GM21381 (cell line): ENCODE measurements around the gene GPC3.

Experiments
- ATAC-seq: cut with Tn5 transposase; IDR thresholded peaks from one replicate; pipeline ENCODE4 v1.9.1; 2021; ENCODE audit warnings: mild to moderate bottlenecking, moderate library complexity; ENCODE audit not compliant: unreplicated experiment

GPC3 gene

DNA sequence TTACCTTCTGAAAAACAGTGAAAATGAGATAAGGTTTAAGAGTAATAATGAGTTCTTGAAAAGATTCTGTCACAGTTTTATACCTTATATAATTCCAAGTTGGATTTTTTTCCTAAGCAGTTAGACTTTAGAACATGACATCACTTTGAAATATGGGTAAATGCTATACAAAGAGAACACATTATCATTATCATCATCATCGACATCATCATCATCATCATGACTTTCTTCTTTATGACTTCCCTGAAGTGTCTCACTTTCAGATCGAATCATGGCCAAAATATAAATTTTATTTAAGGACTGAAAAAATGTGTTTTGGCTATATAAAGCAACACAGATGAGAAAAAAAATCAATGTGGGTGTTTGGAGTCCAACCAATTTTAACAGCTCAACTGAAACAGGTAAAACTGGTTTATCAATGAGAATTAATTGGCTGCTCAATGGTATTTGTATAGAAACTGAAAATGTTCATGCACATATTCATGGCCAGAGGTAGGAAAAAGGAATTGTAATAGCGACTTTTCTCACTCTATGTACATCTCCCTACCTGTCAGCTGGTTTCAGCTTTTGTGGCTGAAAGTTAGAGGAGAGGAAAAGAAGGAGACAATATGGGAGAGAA lies 327.0 kb downstream of the GPC3 start:
- ATAC-seq: no peak

DNA sequence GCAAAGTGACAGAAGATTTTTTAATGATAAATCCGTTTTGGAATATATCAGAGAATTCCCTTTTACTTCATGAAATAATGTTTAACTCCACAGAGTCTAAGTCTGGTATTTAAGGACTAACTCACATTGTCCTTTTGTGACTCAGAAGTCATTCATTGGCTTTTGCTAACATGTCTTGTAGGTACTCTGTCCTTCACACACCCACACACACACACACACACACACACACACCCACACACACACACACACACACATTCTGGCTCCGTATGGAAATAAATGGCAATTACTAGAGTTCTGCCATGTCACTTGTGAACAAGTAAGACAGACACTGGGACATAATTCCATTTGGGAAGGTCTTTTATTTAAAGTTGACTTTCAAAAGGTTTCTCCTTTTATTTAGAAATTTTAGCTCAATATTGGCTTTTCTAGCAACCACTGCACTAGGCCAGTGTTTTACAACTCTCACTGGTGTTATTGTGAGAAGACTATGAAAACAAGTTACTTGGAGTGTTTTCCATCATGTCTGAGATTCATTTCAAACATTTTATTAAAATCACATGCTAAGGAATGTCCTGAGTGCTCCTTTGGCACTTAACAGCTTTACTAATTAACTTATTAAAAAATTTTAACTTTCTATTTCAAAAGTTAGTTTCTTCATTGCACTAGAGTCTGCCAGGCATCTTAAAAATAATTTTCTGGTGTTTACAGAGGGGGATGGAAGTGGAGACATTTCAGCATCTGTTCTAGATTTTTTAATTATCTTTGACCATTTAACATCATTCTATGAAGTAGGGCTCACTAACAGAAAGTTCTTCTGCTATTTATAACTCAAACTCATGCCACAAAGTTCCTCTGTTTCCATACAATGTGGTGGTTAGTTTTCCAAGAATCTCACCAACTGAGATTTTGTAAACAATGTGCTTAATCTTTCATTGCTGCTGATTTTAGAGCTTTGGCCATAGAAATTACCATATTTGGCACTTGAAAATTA lies 329.8 kb downstream of the GPC3 start:
- no peak for ATAC-seq

DNA sequence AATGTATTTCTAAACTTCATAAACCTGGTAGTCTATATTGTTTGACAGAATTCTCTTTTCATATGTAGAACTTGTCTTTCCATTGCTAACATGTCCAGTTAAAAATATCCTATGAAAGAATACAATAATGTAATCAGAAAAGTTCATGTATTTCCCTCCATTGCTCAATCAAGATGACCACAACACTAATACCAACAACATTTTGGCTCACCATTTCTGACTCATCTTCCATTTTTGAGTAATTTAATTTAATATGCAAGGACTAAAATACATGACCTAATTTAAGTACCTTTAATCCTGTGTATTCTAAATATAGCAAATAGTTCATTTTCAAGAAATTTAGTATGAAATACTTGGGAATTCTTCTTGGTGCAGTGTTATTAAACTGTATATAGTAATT lies 330.6 kb downstream of the GPC3 start:
- ATAC-seq: no peak

DNA sequence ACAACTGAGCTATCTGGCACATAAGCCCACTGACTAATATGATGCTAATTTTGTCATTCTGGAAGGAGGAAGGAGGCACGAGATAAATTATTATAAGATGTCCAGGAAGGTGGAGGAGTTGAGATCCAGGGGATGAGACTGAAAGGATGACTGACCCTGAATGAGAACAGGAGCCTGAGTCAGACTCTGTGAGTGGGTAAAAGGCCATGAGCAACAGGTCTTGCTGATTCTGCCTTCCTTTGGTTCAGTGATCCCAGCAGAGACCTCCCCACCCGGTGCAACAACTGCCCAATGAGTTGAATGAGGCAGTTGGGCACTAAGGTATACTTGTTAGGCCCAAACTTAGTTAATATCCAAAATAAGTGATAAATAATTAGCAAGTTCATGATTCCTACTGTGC lies 332.0 kb downstream of the GPC3 start:
- ATAC-seq: no peak

GRCh38 chrX:133652185-133652584 lies 333.2 kb downstream of the GPC3 start:
- ATAC-seq: no peak

- ATAC-seq: no peak
Observed at GRCh38 chrX:133650239-133650638, 335.2 kb downstream of the GPC3 start.

DNA sequence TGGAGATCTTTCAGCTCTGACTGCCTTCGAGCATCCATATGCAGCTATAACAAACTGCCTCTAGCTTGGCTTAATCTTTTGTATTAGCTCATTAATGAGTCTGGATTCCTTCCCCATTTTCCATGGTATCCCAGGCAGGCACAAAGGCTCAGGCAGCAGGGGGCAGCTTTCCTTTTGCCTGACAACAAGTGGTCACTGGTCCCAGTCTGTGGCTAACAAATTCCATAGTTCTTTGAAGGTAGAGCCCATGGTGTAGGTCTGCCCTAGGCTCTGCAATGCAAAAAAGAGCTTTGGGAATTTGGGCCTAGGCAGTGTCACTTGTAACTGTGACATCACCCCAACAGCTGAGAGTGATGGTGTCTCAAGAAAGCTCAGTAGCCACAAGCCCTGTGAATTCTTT lies 335.7 kb downstream of the GPC3 start:
- no peak for ATAC-seq

GRCh38 chrX:133648594-133648993 lies 336.8 kb downstream of the GPC3 start:
- ATAC-seq: no peak

- ATAC-seq: no peak
Observed at GRCh38 chrX:133646719-133647116, 338.7 kb downstream of the GPC3 start.

DNA sequence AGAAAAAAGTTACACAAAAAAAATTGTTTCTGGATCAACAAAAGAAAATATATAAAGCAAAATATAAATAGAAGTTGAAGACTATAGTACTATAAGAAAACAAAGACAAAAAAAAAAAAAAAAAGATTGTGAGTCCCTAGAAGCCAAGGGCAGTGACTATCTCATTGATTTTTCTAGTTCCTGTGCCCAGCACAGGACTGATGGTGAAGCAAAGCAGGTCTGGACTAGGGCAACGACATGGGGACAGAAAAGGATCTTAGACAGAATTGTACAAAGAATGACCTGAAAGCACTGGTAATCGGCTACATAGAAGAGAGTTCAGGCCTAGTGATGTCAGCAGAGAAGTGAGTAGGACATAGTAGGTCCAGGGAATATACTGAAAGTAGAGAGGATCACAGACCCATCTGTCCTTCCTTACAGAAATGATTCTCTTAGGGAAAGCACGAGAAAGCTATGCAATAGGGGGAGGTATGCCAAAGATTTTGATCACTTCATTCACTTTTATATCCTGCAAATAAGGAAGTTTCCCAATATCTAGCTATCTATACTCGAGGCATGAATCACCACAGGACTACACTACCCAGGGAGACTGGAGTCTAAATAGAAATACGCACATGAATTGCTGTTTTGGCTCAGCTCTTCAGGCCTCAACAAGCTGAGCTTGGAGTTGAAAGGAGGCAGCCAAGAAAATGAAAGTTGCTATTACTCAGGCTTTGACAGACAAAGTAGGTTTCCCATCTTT lies 339.2 kb downstream of the GPC3 start:
- ATAC-seq: no peak

GRCh38 chrX:133645256-133645655 lies 340.1 kb downstream of the GPC3 start:
- ATAC-seq: no peak

DNA sequence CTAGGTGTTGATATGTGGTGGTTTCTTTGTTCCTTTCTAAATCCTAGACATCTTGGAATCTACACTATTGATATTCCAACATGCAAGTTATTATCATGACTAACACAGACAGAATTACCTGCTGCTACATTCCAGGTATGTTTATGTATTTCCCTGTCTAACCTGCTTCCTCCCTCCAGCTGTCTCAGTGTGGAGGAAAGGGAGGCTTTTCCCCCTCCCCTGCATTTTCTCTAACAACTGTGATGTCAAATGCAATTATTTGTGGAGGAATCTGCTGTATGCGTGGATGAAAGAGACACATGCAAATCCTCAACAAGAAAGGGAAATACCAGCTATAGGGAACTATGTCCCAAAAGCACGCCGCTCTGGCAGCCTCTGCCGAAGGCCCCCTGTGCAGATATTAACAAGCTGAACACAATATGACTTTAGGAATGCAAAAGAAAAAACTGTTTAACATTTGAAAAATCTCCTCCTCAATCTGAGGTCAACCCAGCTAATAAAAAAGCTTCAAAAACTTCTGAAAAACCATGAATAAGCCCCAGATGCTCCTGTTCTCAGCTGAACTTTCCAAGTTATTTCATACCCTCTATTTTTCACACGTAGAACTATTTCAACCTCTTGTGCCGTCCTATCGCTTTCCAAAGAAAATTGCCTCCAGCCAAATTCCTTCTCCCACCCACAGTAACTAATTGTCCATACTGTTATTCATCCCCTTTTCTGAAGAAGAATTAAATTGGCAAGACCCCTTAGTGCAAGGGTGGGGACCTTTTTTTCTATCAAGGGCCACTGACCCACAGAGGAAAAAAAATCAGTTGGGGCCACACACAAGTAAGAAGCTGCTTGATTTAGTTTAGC lies 345.0 kb downstream of the GPC3 start:
- ATAC-seq: no peak

DNA sequence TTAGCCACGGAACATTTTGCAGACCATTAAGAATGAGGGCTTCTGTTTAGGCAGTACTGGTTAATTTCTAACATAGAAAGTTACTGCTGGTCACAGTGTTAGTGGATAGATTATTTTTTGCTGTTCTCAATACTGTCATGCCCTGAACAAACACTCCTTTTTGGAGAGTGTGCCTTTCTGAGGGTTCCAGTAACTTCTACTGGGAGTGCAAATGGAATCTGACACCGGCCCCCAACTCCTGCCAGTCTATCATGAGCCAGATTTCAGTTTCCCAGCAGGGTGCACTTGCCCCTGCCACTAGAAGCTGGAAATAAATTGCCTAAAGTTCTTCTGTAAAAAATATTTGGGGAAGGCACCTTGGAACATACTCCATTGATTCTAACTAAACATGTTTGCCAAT lies 345.7 kb downstream of the GPC3 start:
- ATAC-seq: no peak

DNA sequence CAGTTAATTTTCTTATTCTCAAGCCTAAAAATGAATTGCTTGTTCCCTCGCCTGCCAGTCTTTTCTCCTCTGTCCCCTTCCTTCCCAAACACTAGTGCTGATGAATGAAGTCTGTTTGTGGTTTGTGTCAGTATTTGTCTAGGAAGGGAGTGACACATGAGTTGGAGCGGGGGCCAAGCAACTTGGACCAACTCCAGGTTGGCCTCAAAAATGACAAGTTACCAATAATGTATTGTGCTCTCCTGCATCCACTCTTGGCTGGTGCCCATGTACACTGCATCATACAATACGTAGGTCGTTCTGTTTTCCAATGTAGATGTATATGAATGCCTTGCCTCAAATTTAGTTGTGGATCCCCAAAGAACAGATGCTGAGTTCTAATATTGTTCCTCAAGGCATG lies 347.1 kb downstream of the GPC3 start:
- ATAC-seq: no peak

GRCh38 chrX:133637765-133638164 lies 347.6 kb downstream of the GPC3 start:
- no peak for ATAC-seq

DNA sequence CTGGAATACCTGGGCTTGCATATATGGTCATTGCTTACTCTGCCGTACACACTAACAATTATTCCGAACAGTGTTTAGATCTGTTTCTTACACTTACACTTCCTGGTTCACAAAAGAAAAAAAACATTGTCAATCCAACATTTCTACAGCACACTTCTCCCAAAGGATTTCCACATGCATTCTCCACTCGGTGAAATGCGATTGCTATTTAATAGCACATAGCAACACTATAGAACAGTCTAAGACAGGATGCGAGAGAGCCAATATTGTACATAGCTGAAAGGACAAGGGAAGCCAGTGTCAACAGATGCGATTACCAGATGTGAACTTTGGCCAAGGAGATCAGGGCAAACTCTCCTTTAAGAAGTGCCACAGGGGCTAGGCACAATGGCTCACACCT lies 349.4 kb downstream of the GPC3 start:
- no peak for ATAC-seq

- no peak for ATAC-seq
Observed at GRCh38 chrX:133634416-133634815, 351.0 kb downstream of the GPC3 start.

GRCh38 chrX:133633950-133634349 lies 351.4 kb downstream of the GPC3 start:
- no peak for ATAC-seq

DNA sequence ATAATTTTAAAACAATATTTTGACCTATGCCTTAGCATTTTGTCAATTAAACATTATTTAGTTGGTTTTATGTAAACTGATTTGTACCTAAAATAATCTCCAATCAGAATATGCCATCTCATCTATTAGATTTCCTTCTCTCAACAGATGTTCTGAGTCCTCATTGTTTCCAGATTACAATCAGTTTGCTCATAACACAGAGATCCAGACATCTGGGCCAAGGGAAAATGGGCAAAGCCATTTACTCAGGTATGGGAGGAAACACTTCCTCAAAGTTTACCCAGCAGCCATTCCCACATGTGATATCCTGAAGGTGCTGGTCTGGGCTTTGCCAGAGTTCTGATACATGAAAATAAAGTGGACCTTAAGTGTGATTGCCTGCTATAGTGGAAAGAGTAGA lies 352.2 kb downstream of the GPC3 start:
- no peak for ATAC-seq

DNA sequence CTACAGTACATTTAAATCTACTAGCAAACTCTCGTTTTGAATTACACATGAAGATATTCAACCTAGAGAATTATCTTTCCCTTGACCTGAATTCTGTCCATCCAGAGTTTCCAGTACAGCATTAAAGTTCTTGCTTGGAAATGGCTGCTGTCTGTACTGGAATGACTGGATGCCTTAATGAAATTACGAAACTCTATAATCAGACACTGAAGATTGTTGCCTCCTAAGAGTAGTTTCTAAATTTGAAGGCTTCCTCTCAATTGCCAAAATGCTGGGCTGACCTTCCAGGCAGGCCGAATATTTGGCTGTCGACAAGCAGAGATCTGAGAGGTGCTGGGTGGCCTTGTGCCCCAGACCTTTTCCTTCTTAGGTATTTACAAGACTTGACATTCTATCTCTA lies 355.0 kb downstream of the GPC3 start:
- ATAC-seq: no peak

- ATAC-seq: no peak
Observed at GRCh38 chrX:133627673-133628072, 357.7 kb downstream of the GPC3 start.
